ENCODE data around the gene LAMB3. TPM values are rescaled to one million over a fixed set of nuclear protein-coding genes. Genes with fewer than 3 reads are reported as not detected.
A peak's percentile ranks its signal among the peaks of the same experiment; 100 is the strongest.

LAMB3 gene
- total RNA-seq, 2 experiments from 2014 or later: 0.60 to 0.70 TPM

DNA sequence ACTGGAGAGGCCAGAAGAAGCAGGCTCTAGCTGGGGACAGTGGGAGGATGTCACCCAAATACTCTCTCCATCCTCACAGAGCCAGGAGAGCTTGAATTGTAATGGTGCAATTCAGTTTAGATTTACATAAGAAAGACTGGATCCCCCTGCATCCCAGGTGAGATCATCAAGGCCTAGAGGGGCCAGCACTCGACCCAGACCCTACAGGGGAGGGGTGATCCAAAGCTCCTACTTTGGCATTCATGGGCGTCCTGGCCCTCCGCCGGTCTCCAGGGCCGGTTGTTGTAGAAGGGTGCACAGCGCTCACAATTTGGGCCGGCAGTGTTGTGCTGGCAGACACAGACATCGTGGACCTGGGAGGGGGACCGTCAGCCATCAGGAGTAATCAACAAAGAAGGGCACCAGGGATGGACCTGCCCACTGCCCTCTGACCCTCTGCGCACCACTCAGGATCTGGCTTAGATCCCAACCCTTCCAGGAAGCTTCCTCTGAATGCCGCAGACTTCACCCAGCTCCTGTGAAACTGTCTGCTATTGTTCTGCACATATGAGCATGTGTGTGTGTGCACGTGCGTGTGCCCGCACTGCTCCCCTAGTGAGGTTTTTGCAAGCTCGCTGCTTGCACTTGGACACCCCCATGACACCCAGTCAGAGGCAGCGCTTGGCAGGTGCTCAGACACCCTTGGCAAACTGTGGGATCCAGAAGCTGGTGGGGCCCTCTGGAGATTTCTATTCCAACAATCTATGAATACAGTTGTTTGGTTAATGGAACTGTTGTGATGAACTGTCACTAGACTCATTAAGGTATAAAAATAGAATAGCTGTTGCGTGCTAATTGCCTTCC, 21.6 kb downstream of the LAMB3 start:
- H3K27ac Mint-ChIP-seq: no peak overlapping the region
- no peaks in the 10 kb centered on the region for H3K9me3 Mint-ChIP-seq
- H3K4me3 Mint-ChIP-seq: no peak overlapping the region
- POLR2A ChIA-PET: no interaction called here
- H3K27me3 Mint-ChIP-seq: peaks cover 2% of the 10 kb centered on the region
- CTCF ChIA-PET: interaction anchor here (0.5 to 3.9 kb wide), 11 partner anchors 11 to 1390 kb away, joined by 3 to 15 read pairs (median 4); no protein-coding TSS in a partner anchor
- DNase-seq (no peak), ATAC-seq (no peak)
- TF ChIP-seq, protein P1, sequence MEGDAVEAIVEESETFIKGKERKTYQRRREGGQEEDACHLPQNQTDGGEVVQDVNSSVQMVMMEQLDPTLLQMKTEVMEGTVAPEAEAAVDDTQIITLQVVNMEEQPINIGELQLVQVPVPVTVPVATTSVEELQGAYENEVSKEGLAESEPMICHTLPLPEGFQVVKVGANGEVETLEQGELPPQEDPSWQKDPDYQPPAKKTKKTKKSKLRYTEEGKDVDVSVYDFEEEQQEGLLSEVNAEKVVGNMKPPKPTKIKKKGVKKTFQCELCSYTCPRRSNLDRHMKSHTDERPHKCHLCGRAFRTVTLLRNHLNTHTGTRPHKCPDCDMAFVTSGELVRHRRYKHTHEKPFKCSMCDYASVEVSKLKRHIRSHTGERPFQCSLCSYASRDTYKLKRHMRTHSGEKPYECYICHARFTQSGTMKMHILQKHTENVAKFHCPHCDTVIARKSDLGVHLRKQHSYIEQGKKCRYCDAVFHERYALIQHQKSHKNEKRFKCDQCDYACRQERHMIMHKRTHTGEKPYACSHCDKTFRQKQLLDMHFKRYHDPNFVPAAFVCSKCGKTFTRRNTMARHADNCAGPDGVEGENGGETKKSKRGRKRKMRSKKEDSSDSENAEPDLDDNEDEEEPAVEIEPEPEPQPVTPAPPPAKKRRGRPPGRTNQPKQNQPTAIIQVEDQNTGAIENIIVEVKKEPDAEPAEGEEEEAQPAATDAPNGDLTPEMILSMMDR (IDR thresholded peaks at IDR 0.05): no peak
- no peaks in the 10 kb centered on the region for H3K36me3 Mint-ChIP-seq (ENCODE audit: low read depth)
- intact Hi-C loops (cut with micrococcal nuclease): loop anchor here (5.0 kb wide), 1 partner anchor 62 kb away; no protein-coding TSS in a partner anchor
- H3K4me1 Mint-ChIP-seq (ENCODE audit: low read depth): no peaks in the 10 kb centered on the region

DNA sequence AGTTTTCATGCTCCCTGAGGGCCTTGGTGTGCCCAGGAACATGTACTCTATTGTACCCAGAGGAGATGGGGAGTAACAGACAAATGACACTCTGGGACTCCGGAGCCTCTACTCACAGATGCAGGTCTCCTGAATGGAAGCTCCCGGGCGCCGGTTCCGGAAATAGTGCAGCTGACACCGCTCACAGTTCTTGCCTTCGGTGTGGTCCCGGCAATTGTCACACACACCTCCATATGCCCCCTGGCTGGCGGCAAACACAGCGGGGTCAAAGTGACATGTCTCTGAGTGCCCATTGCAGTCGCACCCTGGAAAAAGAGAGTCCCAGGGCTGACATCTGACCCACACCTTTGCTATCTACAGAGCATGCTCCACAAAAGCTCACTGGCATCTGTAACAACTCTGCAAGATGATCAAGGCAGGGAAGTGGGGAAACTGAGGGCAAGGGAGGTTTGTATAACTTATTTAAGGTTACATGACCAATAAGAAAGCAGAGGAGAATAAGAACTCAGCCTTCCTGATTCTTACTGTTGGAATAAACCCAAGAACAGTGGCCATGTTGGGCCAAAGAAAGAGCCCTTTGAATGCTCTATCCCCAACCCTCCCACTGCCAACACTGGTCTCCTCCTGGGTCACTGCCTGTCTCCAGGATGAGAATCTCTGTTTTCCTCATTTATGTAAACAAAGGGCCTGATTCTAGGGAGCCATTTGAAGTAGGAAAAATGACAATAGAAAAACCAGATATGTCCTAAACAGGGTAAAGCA, 22.4 kb downstream of the LAMB3 start:
- ChIA-PET POLR2A (no interaction called here), CTCF (interaction anchor here (1.0 to 3.9 kb wide), 10 partner anchors 12 to 64 kb away, joined by 3 to 25 read pairs (median 6); no protein-coding TSS in a partner anchor)
- ATAC-seq (no peak), DNase-seq (no peak)
- H3K4me1 Mint-ChIP-seq (ENCODE audit: low read depth): no peaks in the 10 kb centered on the region
- peaks cover 2% of the 10 kb centered on the region for H3K27me3 Mint-ChIP-seq
- H3K36me3 Mint-ChIP-seq (ENCODE audit: low read depth): no peaks in the 10 kb centered on the region
- no peak overlapping the region for H3K4me3 Mint-ChIP-seq
- H3K9me3 Mint-ChIP-seq: no peaks in the 10 kb centered on the region
- TF ChIP-seq, protein P1 (IDR thresholded peaks at IDR 0.05): no peak
- intact Hi-C loops (cut with micrococcal nuclease): loop anchor here (5.0 kb wide), 2 partner anchors 53 to 62 kb away; no protein-coding TSS in a partner anchor
- H3K27ac Mint-ChIP-seq: no peak overlapping the region

DNA sequence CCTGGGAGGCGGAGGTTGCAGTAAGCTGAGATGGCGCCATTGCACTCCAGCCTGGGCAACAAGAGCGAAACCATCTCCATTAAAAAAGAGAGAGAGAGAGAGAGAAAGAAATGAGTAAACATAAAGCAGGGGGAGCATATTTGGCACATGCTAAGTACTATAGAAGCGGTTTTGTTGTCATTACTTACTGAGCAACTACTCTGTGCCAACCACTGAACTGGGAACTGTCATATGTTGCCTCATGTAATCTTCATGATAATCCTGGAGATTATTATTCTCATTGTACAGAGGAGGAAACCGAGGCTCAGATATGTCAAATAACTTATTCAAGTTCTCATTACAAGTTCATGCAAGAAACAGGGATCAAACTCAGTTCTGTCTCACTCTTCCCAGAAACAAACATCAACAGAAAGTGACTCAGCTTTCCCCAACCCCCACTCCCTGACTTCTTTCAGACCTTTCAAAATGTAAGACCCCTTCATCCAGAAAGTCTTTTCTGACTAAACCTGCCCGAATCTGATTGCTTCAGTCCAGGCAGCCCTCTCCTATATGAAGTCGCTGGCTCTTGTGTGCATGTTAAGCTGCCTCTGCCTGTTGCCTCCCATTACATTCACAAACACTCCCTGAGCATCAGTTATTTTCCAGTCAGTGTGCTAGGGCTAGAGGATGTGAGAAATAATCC, 23.5 kb downstream of the LAMB3 start:
- TF ChIP-seq, protein P1 (IDR thresholded peaks at IDR 0.05): no peak
- no peak for DNase-seq
- peaks cover 2% of the 10 kb centered on the region for H3K27me3 Mint-ChIP-seq
- intact Hi-C loops (cut with micrococcal nuclease): loop anchor here (5.0 kb wide), 1 partner anchor 51 kb away; no protein-coding TSS in a partner anchor
- ATAC-seq: no peak
- no peak overlapping the region for H3K4me3 Mint-ChIP-seq
- no peak overlapping the region for H3K27ac Mint-ChIP-seq
- POLR2A ChIA-PET: no interaction called here
- H3K36me3 Mint-ChIP-seq (ENCODE audit: low read depth): no peaks in the 10 kb centered on the region
- H3K9me3 Mint-ChIP-seq: no peaks in the 10 kb centered on the region
- CTCF ChIA-PET: interaction anchor here (1.2 to 3.9 kb wide), 8 partner anchors 9 to 65 kb away, joined by 3 to 25 read pairs (median 6); no protein-coding TSS in a partner anchor
- no peaks in the 10 kb centered on the region for H3K4me1 Mint-ChIP-seq (ENCODE audit: low read depth)

DNA sequence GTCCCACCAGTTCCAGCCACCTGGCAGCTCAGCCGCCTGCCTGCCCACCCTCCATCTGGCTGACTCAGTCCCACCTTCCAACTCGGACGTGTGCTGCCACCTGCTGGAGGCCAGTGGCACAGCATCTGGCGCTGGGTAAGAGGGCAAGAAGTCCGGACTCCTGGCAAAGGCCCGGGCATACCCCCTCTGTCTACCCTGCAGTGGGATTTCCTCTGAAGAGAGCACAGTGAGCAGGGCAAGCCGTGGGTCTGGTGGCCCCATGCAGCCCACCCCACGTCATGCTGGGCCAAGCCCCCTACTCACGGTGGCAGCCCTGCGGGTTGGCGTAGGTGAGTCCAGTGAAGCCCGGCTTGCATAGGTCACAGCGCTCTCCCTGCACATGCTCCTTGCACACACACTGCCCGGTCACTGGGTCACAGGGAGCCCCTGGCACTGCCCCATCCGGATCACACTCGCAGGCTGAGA, 24.5 kb downstream of the LAMB3 start:
- POLR2A ChIA-PET: no interaction called here

More for the DNA sequence above, 24.5 kb downstream of the LAMB3 start:
- peak; percentile 98 for ATAC-seq
- no peak overlapping the region for H3K4me3 Mint-ChIP-seq
- no peaks in the 10 kb centered on the region for H3K4me1 Mint-ChIP-seq (ENCODE audit: low read depth)
- intact Hi-C loops (cut with micrococcal nuclease): loop anchor here (5.0 kb wide), 1 partner anchor 50 kb away; no protein-coding TSS in a partner anchor
- TF ChIP-seq, protein P1 (IDR thresholded peaks at IDR 0.05): peak; percentile 96
- no peak overlapping the region for H3K27ac Mint-ChIP-seq
- H3K27me3 Mint-ChIP-seq: peaks cover 2% of the 10 kb centered on the region
- CTCF ChIA-PET: interaction anchor here (0.6 to 3.9 kb wide), 46 partner anchors 8 to 216 kb away, joined by 3 to 25 read pairs (median 5); partner anchors contain the start of gene CAMK1G
- peak; percentile 88 for DNase-seq
- no peaks in the 10 kb centered on the region for H3K9me3 Mint-ChIP-seq
- H3K36me3 Mint-ChIP-seq (ENCODE audit: low read depth): no peaks in the 10 kb centered on the region
